Fibroblast of the aortic adventitia (primary cell): ENCODE measurements around the gene CAPN5. TPM values are rescaled to one million over a fixed set of nuclear protein-coding genes. Genes with fewer than 3 reads are reported as not detected.

ENCODE experiments used
- DNase-seq: peaks from one replicate; pipeline ENCODE4 v3.0.0-alpha.2; 2010; ENCODE audit warnings: low read depth
- H3K4me3 ChIP-seq: 2 replicates; pipeline ENCODE4 v1.5.1; 2011; ENCODE audit warnings: low read depth, mild to moderate bottlenecking, control low read depth, low read length, moderate library complexity
- total RNA-seq: library from RNA; depleted of rRNA; stranded (reverse); fragments of >200 nt; gene quantifications from 2 replicates; pipeline ENCODE4 v1.2.3, GENCODE V29; 2012; ENCODE audit warnings: low replicate concordance
- TF ChIP-seq, protein P1 (sequence below): IDR thresholded peaks from 2 replicates; pipeline ENCODE4 v1.5.1; 2011; ENCODE audit warnings: mild to moderate bottlenecking, low read length, control low read depth, inconsistent platforms; ENCODE audit not compliant: insufficient read depth

CAPN5 gene
- total RNA-seq, 1 donor: 31.0 TPM

DNA sequence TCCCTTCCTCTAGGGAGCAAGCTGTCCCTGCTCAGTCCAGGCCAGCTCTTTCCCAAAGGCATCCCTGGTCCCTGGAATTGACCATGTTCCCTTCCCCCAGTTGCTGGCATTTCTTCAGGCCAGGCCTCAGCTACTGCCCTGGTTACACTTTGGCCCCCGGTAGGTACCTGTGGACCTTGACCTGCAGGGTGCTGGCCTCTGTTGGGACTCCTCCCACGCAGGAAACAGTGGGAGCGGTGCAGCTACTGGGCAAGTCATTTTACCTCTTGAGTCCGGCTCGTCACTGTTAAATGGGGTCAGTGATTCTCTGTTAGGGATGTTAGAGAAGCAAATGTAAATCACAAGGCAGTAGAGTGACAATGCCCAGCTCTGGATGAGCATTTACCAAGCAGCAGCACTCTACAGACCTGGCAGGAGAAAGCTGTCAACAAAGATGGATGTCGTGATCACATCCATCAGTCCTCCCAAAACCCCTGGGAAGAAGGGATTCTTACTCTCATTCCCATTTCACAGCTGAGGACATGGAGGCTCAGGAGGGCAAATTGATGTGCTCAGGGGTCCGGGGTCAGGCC is 78.2 kb downstream of the CAPN5 start:
- DNase-seq: no peak
- H3K4me3 ChIP-seq: no peak overlapping the region
- TF ChIP-seq, protein P1, sequence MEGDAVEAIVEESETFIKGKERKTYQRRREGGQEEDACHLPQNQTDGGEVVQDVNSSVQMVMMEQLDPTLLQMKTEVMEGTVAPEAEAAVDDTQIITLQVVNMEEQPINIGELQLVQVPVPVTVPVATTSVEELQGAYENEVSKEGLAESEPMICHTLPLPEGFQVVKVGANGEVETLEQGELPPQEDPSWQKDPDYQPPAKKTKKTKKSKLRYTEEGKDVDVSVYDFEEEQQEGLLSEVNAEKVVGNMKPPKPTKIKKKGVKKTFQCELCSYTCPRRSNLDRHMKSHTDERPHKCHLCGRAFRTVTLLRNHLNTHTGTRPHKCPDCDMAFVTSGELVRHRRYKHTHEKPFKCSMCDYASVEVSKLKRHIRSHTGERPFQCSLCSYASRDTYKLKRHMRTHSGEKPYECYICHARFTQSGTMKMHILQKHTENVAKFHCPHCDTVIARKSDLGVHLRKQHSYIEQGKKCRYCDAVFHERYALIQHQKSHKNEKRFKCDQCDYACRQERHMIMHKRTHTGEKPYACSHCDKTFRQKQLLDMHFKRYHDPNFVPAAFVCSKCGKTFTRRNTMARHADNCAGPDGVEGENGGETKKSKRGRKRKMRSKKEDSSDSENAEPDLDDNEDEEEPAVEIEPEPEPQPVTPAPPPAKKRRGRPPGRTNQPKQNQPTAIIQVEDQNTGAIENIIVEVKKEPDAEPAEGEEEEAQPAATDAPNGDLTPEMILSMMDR: no peak

DNA sequence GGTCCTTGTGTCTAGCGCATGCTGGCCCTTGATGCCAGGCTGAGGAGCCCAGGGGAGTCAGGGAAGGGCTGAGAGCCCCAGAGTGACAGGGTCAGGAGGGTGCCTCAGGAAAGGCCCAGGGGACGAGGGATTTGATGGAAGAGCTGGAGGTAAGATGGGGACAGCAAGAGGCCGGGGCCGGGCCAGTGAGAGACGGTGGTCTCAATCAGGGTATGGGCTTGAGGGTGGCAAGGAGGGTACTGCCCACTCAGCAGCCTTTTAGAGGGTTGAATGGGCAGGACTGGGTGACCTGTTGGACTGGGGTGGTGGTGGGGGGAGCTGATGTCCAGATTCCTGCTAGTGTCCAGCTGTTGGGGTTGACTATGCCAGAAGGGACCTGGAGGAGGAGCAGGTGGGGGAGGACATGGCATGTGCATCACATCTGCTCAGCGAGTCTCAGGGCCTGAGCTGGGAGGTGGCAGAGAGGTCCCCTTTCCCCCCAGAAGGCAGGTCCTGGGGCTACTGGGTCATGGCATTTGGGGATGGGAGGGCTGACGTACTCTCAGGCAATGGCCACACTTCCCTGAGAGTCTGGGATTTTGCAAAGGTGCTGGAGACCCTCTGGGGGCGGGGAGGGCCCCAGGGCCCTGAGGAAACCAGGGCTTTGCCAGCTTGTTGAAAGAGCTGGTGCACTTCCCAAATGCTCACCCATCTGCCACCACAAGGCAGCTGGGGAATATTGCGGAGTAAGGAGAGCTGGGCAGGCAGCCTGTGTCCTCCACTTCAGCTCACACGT is 79.7 kb downstream of the CAPN5 start:
- DNase-seq: no peak
- TF ChIP-seq, protein P1: no peak
- H3K4me3 ChIP-seq: no peak overlapping the region

DNA sequence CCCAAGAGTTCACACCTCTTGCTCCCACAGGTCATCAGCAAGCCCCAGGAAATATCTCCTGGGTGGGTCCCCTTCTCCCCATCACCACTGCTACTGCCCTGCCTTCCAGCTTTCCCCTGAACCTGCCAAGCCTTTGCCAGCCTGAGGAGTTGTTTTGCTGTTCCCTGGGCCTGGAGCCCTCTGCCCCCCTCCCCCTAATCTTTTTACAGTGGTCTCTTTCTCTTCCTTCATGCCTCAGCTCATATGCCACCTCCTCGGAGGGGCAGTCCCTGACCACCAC is 80.2 kb downstream of the CAPN5 start:
- no peak for DNase-seq
- TF ChIP-seq, protein P1: no peak
- no peak overlapping the region for H3K4me3 ChIP-seq

DNA sequence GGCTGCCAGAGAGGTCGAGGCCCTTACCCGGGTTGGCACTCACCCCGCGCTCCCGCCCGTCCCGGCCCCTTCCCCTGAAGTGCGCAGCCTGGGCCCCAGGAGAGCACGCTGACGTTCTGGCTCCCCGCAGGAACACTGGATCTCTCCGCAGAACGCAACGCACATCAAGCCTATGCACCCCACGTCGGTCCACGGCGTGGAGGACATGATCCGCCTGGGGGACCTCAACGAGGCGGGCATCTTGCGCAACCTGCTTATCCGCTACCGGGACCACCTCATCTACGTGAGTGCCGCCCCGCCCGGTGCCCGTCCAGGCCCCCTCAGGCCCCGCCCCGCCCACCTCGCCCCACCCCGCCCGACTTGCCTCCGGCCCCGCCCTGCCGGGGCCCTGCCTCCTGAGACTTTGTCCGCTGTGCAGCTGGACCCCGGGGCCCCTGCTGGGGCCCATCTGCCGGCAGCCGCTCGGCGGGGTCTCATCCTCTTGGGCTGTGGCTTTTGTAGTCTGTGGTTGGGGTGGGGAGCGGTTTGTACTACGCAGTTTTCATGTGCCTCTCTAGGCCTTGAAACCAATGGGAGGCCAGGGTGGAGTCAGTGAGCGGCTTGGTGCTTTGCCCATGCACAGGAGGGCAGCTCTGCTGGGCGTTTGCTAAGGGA is 81.0 kb downstream of the CAPN5 start:
- H3K4me3 ChIP-seq: no peak overlapping the region
- TF ChIP-seq, protein P1: no peak
- no peak for DNase-seq

DNA sequence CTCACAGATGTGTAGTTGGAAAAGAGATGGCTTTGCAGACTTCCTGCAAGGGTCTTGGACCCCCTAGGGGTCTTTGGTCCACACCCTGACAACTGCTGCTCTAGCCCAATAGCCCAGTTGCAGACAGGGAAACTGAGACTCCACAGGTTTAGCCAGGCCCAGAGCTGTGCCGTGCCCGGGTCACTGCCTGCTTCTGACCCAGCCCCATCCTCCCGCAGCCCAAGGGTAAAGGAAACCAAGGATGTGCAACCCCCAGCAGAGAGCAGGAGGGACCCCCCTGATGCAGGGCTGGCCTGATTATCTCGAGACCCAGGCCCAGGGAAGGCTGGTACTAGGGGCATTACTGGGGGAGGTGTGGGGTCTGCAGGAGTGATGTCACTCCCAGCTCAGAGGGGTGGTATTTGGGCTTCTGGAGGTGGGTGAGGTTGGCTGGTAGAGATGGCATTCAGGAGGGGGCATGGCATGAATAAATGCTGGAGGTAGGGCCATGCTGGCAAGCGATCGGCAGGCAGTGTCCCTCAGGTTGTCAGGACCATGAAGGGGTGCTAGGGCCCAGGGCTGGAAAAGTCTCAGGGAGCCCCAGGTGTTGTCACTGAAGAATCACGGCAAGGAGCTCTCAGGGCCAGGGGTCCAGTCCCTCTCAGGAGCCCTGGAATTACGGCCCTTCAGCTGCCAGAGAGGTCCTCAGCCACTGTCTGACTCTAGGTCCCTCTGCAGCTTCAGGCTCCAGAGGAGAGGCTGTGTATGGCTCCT is 82.4 kb downstream of the CAPN5 start:
- TF ChIP-seq, protein P1: no peak
- no peak for DNase-seq
- no peak overlapping the region for H3K4me3 ChIP-seq

DNA sequence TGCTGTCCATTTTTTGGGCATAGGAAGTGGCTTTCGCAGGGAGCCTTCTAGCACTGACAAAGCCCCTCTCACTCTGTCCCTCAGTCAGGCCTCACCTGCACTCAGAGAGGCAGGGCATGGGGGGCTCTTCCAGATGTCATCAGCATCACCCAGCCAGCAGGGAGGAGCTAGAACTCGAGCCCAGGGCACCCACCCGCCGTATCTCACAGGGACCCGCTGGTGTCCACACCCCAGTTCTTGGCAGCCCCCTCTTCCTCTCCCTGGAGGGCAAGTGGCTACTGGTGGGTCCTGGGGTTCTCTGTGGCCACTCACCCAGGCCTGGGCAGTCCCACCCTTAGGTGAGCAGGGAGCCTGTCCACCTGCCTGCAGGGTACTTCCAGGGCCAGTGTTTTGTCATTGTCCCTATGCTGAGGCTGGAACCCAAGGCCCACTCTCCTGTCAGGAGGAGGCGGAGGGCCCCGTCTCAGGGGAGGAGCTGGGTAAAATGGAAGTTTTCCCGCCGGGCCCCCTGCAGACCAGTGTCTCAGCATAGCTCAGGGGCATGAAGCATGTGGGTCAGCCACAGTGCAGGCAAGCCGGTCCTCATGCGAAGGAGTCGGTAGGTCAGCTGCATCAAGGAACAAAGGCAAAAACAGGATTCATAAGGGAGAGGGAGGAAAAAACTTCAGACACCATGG is 83.1 kb downstream of the CAPN5 start:
- no peak for DNase-seq
- TF ChIP-seq, protein P1: no peak

More for the DNA sequence above, 83.1 kb downstream of the CAPN5 start:
- H3K4me3 ChIP-seq: no peak overlapping the region
